HG03066 (cell line): Measurements from ENCODE around the gene TAB2.
"Not testable (repeated sequence)": the region's sequence is repeated elsewhere in the genome, so short reads cannot be mapped to it uniquely, and the experiment has no call there.

Experiments used
- ATAC-seq: cut with Tn5 transposase; IDR thresholded peaks from one replicate; pipeline ENCODE4 v1.9.1; 2021; ENCODE audit warnings: low read depth; ENCODE audit not compliant: unreplicated experiment

Gene TAB2

DNA sequence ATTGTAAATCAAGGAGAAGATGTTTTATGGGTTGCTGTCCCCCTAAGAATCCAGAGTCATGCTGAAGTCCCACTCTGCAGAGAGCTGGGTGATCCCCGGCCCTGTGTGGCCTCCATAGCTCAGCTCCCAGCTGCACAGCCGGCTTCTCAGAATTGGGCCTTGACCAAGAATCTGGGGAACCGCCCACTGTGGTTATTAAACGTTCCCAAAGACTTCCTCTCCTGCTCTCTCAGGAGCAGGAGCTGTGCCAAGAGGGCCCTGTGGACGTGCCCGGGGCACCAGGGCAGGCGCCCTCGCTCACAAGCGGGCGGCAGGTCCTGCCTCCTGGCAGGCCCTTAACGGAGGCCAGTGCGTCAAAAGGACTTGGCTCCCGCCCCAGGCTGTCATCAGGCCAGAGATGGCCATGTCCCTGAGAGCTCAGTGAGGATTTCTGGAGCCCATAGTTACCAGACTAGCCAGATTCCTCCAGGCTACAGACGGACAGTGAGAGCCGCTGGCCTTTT lies 136.9 kb downstream of the TAB2 start:
- ATAC-seq, result no peak

DNA sequence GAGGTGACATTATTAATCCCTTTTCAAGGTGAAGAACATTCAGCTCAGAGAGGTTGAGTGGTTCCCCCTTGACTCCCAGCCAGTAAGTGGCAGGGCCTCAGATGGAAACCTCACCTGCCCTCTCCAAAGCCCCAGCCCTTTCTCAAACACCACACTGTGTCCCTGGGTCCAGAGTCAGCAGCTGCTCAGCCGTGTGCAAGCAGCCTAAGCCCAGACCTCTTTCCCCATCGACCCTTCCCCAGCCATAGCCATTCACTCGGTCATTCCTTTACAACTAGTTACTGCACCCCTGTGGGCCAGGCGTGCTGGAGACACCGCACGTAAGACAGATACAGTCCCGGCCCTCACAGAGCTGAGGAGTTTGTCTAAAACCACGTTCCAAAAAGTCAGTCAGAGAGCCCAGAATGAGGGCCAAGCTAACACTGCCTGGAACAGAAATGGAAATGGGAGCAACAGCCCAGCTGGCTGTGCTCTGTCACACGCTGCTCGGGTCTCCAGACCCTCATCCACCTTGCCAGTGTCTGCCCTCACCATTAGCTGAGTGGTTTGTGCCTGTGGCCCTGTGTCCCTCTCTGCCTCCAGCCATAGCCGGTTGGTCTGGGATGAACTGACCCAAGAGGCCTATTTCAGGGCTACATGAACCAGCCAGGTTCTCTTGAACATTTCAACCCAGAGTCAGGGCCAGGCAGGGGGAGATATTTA lies 137.7 kb downstream of the TAB2 start:
- ATAC-seq, result no peak

DNA sequence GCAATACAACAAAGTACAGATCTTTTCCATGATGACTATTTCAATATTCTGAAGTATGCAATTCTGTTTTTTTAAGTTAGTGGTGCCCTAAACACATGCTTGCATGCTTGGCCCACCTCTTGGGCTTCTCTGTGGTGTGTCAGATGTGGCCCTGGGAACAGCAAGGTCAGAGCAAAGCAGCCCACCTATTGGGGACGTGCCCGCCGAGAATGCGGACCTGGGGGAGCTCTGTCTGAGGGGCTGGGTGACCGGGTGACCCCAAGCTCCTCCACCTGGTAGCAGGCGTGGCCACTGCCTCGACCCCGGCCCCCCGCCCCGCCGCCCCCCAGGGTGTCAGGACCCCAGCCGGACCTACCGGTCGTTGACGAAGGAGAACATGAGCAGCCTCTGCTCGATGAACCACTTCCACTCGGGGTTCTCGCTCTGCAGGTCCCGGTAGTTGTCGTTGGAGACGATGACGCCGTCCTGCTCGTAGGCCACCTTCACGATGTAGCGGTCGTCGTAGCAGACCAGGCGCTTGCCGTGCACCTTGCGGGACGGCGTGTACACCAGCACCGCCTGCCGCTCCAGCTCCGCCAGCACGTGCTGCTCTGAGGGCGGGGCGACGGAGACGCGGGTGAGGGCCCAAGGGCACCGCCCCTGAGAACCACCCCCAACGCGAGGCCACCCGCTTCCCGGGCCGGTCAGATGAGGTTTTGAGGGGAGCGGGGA lies 139.0 kb downstream of the TAB2 start:
- ATAC-seq, result no peak

DNA sequence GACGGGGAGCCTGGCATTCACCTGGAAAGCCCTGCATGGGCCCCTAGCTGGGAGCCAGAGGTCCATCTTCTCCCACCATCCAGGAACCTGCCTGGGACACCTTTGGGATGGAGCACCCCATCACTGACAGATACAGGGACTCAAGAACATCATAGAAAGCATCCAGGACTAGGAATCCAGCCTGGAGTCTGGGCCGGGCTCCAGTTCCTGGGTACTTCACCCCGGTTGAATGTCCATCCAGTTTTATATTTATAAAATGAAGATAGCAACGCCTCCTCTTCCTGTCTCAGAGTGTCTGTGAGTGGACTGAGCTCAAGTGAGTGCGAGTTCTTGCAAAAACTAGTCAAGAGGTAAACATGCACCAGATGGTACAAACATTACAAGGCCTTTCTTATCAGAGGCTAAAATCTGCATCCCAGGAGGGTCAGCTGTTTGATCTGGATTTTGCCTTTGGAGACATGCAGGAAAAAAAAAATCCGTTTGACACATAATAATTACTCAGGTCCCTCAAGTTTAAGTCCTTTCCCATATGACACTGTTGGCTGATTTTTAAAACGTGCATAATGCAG lies 139.9 kb downstream of the TAB2 start:
- ATAC-seq, result no peak

DNA sequence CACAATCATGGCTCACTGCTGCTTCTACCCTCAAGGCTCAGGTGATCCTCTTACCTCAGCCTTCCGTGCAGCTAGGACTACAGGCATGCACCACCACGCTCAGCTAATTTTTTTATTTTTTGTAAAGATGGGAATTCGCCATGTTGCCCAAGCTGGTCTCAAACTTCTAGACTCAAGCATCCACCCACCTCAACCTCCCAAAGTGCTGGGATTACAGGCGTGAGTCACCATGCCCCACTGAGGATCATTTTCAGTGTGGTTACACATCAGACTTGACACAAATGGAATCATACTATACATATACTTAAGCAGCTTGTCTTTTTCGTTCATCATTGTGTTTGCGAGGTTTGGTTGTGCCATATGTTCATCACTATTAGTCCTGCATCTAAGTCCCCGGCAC lies 140.7 kb downstream of the TAB2 start:
- ATAC-seq, result no peak

DNA sequence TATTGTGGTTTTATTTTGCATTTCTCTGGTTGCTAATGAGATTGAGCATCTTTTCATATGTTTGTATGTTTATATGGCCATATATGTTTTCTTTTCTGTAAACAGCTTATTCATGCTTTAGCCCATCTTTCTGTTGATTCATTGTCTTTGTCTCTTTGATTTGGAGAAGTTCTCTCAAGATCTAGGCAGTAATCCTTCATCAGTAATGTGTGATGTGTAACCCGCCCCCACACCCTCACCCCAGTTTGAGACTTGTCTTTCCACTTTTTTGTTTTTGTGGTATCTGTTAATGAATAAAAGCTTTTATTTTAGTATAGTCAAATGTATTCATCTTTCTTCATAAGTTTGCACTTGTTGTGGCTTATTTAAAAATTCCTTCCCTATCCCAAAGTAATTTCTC lies 141.3 kb downstream of the TAB2 start:
- ATAC-seq, result no peak

DNA sequence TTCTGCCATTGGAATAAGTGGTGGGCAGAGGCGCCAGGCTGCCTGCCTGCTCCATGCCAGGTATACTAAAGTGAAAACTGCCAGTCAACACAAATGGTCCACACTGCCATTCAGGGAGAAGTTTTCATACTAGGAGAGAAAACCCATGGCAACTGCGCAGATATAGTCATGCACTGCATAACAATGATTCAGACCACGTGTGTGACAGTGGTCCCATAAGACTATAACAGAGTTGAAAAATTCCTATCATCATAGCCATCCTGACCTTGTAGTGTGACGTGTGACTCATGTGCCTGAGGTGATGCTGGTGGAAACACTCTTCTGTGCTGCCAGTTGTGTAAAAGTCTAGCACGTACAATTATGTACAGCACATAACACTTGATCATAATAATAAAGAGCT lies 142.2 kb downstream of the TAB2 start:
- ATAC-seq, result no peak

- ATAC-seq, result not testable (repeated sequence)
Observed at GRCh38 chr6:149460249-149460648, 142.7 kb downstream of the TAB2 start.
